ENCODE measurements around the gene BATF3.

- no peak for TF ChIP-seq GATA2 (IDR thresholded peaks at IDR 0.05; ENCODE audit: low read depth, low read length)
- no peak for TF ChIP-seq GATA3 (IDR thresholded peaks at IDR 0.05; ENCODE audit: low read depth, low read length)
Observed at GRCh38 chr1:212647004-212647403, 52.6 kb downstream of the BATF3 start.

Data from SH-SY5Y (cell line).